ENCODE data around the gene HOXD10.

The HOXD10 gene

DNA sequence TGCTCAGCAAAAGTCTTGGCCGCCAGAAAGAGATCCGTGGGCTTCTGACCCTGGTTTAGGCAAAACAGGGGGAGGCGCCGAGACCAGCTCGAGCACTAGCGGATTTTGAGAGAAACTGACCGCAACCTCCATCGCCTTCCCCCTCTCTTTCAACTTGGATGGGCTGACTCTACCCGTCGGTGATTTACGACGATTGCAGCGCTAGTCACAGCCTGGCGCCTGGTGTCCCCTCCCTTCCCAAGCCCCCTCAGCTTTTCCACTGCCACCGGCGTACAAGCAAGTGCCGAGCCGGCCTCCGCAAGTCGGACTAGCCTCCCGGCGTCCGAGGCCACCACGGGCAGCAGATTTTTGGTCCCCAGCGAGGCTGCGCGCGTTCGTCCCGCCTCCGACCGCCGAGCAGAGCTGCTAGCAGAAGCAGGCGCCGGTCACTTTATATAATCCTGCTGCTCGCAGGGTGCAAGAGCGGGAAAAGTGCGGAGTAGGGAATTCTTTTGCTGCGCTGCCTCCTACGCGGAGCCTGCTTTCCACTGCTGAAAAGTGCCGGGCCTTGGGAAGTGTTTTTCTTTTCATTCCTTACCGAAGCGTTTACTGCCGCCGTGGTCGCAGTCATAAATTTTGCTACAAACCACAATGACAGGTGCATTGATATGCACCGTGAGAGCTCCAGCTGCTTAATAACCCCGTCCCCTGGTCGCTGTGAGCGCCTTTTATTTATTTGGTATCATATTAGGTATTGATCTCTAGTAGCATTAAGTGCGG lies 48.2 kb downstream of the HOXD10 start:
- DNase-seq (ENCODE audit: low read depth), result no peak

DNA sequence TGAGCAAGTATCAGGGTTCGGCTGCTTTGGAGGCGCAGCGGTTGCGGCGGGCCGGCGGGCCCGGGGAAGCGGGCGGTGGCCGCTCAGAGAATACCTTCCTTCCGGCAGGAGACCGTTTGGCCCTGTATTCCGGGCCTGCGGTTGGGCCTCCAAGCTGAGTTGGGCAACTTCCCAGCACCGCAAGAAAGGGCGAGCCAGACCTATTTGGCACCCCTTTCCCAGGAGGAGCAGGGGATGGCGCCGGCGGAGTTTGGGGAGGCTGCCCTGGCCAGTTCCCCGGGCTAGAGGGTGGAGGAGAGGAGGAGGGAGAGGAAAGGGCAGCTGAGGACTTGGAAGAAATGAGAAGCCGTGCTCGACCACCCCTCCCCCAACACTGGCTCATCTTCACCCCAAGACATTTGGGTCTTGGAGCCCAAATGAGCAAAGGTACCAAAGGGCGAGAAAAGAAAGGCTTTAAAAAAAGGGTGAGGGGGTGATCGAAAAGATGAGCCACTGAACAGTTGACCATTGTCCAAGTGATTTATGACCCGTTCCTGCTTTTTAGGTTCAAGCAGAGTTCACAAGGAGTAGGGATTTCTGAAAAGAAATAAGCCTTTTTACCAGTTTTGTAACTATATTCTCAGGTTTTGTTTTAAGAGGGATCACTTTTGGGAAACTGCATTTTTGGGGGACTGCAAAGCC lies 48.9 kb downstream of the HOXD10 start:
- DNase-seq (ENCODE audit: low read depth), result no peak

- no peak for DNase-seq (ENCODE audit: low read depth)
Measured at GRCh38 chr2:176166272-176166671, 49.7 kb downstream of the HOXD10 start.

DNA sequence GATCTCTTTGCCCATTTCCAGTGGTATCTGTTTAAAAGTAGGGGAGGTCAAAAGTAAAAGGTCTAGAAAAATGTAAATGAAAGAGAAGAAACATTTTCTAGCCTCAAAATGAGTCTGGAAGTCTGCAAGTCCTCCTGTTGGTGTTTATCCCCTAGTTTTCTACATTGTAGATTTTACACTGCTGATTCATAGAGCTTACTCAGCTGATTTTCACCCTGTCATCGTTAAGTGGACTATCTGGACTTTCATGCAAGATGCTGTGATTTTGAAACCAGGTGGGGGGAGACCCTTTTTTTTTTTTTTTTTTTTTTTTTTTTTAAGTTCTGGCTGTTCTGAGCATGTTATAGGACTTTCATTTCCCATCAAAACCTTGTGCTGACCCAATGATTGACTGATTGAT lies 50.8 kb downstream of the HOXD10 start:
- no peak for DNase-seq (ENCODE audit: low read depth)

DNA sequence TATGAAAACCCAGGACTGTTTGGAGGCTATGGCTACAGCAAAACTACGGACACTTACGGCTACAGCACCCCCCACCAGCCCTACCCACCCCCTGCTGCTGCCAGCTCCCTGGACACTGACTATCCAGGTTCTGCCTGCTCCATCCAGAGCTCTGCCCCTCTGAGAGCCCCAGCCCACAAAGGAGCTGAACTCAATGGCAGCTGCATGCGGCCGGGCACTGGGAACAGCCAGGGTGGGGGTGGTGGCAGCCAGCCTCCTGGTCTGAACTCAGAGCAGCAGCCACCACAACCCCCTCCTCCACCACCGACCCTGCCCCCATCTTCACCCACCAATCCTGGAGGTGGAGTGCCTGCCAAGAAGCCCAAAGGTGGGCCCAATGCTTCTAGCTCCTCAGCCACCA lies 52.6 kb downstream of the HOXD10 start:
- DNase-seq (ENCODE audit: low read depth), result no peak

Measured in GM04503 (cell line).